Body of pancreas (tissue), 4 donors: ENCODE results near the gene PXYLP1.

Source experiments
- CTCF ChIP-seq, 7 experiments: fragments of 450-650 bp in 4 of 7; fragments of 200-600 bp in 3 of 7; sonication (generic) in 3 of 7; IDR thresholded peaks; one replicate each; pipeline ENCODE4 v1.5.1; 2016 to 2019; ENCODE audit warnings: antibody characterized with exemption in 7 of 7
- POLR2A ChIP-seq, 3 donors: fragments of 450-650 bp; IDR thresholded peaks; one replicate each; pipeline ENCODE4 v1.6.1; 2016; ENCODE audit warnings: antibody characterized with exemption in 3 of 3, mild to moderate bottlenecking in 2 of 3

GRCh38 chr3:141326626-141327025 is 95.0 kb downstream of the PXYLP1 start:
- TF ChIP-seq POLR2A (IDR thresholded peaks at IDR 0.05) (no peak), CTCF (IDR thresholded peaks at IDR 0.05) (no peak)
